Ectodermal cell (in vitro differentiated cells): ENCODE measurements around the gene MTFP1.
"Not testable (repeated sequence)": the region's sequence is repeated elsewhere in the genome, so short reads cannot be mapped to it uniquely, and the experiment has no call there.

Experiments used
- H3K27ac ChIP-seq: 2 replicates; pipeline ENCODE4 v1.7.0; 2013; ENCODE audit warnings: mild to moderate bottlenecking, low read depth, low read length; ENCODE audit not compliant: insufficient read depth, poor library complexity, severe bottlenecking
- H3K27me3 ChIP-seq: 2 replicates; pipeline ENCODE4 v1.7.0; 2013; ENCODE audit warnings: mild to moderate bottlenecking, low read length; ENCODE audit not compliant: insufficient read depth, control insufficient read depth, poor library complexity, severe bottlenecking
- H3K36me3 ChIP-seq: one replicate; pipeline ENCODE4 v1.7.0; 2013; ENCODE audit warnings: low read length; ENCODE audit not compliant: control insufficient read depth, insufficient read depth
- H3K4me1 ChIP-seq: one replicate; pipeline ENCODE4 v1.7.0; 2013; ENCODE audit warnings: low read length; ENCODE audit not compliant: control insufficient read depth, insufficient read depth
- H3K4me3 ChIP-seq: 2 replicates; pipeline ENCODE4 v1.7.0; 2013; ENCODE audit warnings: low read depth, low read length, control low read depth; ENCODE audit not compliant: insufficient read depth
- H3K9me3 ChIP-seq: 2 replicates; pipeline ENCODE4 v1.7.0; 2013; ENCODE audit warnings: mild to moderate bottlenecking, low read length, moderate library complexity; ENCODE audit not compliant: control insufficient read depth
- WGBS, 2 experiments: methylation state at CpG; one replicate each; pipeline ENCODE4 v1.1.7; 2013; ENCODE audit warnings: missing lambda C conversion rate in 2 of 2; 5-methylcytosine and 5-hydroxymethylcytosine counted together

Gene MTFP1

GRCh38 chr22:30436196-30436595, 10.6 kb downstream of the MTFP1 start:
- Histone ChIP-seq H3K4me1 (no peaks in the 10 kb centered on the region), H3K27ac (no peak overlapping the region), H3K36me3 (no peaks in the 10 kb centered on the region), H3K27me3 (no peaks in the 10 kb centered on the region), H3K4me3 (no peak overlapping the region), H3K9me3 (no peaks in the 10 kb centered on the region)
- WGBS, 2 experiments = 87 to 88% methylated on average over 2 of the region's 2 CpGs

GRCh38 chr22:30438559-30438958, 13.0 kb downstream of the MTFP1 start:
- Histone ChIP-seq H3K36me3 (no peaks in the 10 kb centered on the region), H3K4me1 (no peaks in the 10 kb centered on the region), H3K27me3 (no peaks in the 10 kb centered on the region), H3K27ac (no peak overlapping the region), H3K4me3 (no peak overlapping the region), H3K9me3 (no peaks in the 10 kb centered on the region)
- 76 to 79% methylated on average over 3 of the region's 3 CpGs for WGBS, 2 experiments

- Histone ChIP-seq H3K36me3 (no peaks in the 10 kb centered on the region), H3K4me3 (no peak overlapping the region), H3K9me3 (no peaks in the 10 kb centered on the region), H3K27me3 (no peaks in the 10 kb centered on the region), H3K4me1 (no peaks in the 10 kb centered on the region), H3K27ac (no peak overlapping the region)
- WGBS, 2 experiments = 90 to 95% methylated on average over 4 of the region's 4 CpGs
Observed at GRCh38 chr22:30439226-30439625, 13.7 kb downstream of the MTFP1 start.

- H3K9me3 ChIP-seq = no peaks in the 10 kb centered on the region
- H3K36me3 ChIP-seq = no peaks in the 10 kb centered on the region
- H3K27ac ChIP-seq = no peak overlapping the region
- no peak overlapping the region for H3K4me3 ChIP-seq
- H3K27me3 ChIP-seq = no peaks in the 10 kb centered on the region
- 94 to 95% methylated on average over 11 of the region's 11 CpGs for WGBS, 2 experiments
- H3K4me1 ChIP-seq = no peaks in the 10 kb centered on the region
Observed at GRCh38 chr22:30439836-30440235, 14.3 kb downstream of the MTFP1 start.

GRCh38 chr22:30441088-30441487, 15.5 kb downstream of the MTFP1 start:
- Histone ChIP-seq H3K4me3 (no peak overlapping the region), H3K36me3 (no peaks in the 10 kb centered on the region), H3K4me1 (no peaks in the 10 kb centered on the region), H3K9me3 (no peaks in the 10 kb centered on the region), H3K27me3 (no peaks in the 10 kb centered on the region), H3K27ac (no peak overlapping the region)
- 85 to 90% methylated on average over 9 of the region's 9 CpGs for WGBS, 2 experiments

- no peaks in the 10 kb centered on the region for H3K4me1 ChIP-seq
- H3K9me3 ChIP-seq = no peaks in the 10 kb centered on the region
- H3K27me3 ChIP-seq = no peaks in the 10 kb centered on the region
- H3K4me3 ChIP-seq = no peak overlapping the region
- no peak overlapping the region for H3K27ac ChIP-seq
- no peaks in the 10 kb centered on the region for H3K36me3 ChIP-seq
- 29% methylated on average over 11 of the region's 11 CpGs for WGBS, 2 experiments
Observed at GRCh38 chr22:30444632-30445437, 19.3 kb downstream of the MTFP1 start.

GRCh38 chr22:30445438-30446145, 20.0 kb downstream of the MTFP1 start:
- WGBS, 2 experiments = 64 to 80% methylated on average over 4 to 5 of the region's 5 CpGs
- H3K27me3 ChIP-seq = no peaks in the 10 kb centered on the region

GRCh38 chr22:30447656-30448055, 22.1 kb downstream of the MTFP1 start:
- Histone ChIP-seq H3K9me3 (no peaks in the 10 kb centered on the region), H3K4me1 (no peaks in the 10 kb centered on the region), H3K27ac (no peak overlapping the region), H3K36me3 (no peaks in the 10 kb centered on the region), H3K27me3 (no peaks in the 10 kb centered on the region), H3K4me3 (no peak overlapping the region)
- WGBS, 2 experiments = 91 to 96% methylated on average over 3 of the region's 3 CpGs

More at GRCh38 chr22:30445438-30446145, 20.0 kb downstream of the MTFP1 start:
- no peaks in the 10 kb centered on the region for H3K36me3 ChIP-seq
- H3K27ac ChIP-seq = no peak overlapping the region
- no peaks in the 10 kb centered on the region for H3K9me3 ChIP-seq
- no peak overlapping the region for H3K4me3 ChIP-seq
- H3K4me1 ChIP-seq = no peaks in the 10 kb centered on the region

- not testable (repeated sequence) for H3K27ac ChIP-seq, H3K36me3 ChIP-seq, H3K27me3 ChIP-seq, H3K9me3 ChIP-seq, H3K4me1 ChIP-seq, H3K4me3 ChIP-seq
- 82 to 86% methylated on average over 9 of the region's 9 CpGs for WGBS, 2 experiments
Observed at GRCh38 chr22:30451488-30451887, 25.9 kb downstream of the MTFP1 start.

- Histone ChIP-seq H3K9me3 (no peaks in the 10 kb centered on the region), H3K4me3 (no peak overlapping the region), H3K36me3 (no peaks in the 10 kb centered on the region), H3K27me3 (no peaks in the 10 kb centered on the region), H3K27ac (no peak overlapping the region), H3K4me1 (no peaks in the 10 kb centered on the region)
- 85 to 90% methylated on average over 6 of the region's 6 CpGs for WGBS, 2 experiments
Observed at GRCh38 chr22:30452861-30453260, 27.3 kb downstream of the MTFP1 start.
